Fibroblast of lung (primary cell): ENCODE measurements around the gene RASIP1. TPM values are rescaled to one million over a fixed set of nuclear protein-coding genes. Genes with fewer than 3 reads are reported as not detected.
"Not testable (repeated sequence)": the region's sequence is repeated elsewhere in the genome, so short reads cannot be mapped to it uniquely, and the experiment has no call there.

Source experiments
- DNase-seq, 2 donors: peaks; one replicate each; pipeline versions ENCODE4 v3.0.0 to v3.0.0-alpha.2; 2010; ENCODE audit warnings: low read depth in 2 of 2
- H2AFZ ChIP-seq: 2 replicates; pipeline ENCODE4 v1.5.1; 2012; ENCODE audit warnings: low read length, control low read depth, inconsistent platforms
- H3K27ac ChIP-seq: 2 replicates; pipeline ENCODE4 v1.5.1; 2011; ENCODE audit warnings: low read length, control low read depth; ENCODE audit not compliant: insufficient read depth
- H3K27me3 ChIP-seq: 2 replicates; pipeline ENCODE4 v1.5.1; 2011; ENCODE audit warnings: mild to moderate bottlenecking, low read length; ENCODE audit not compliant: control insufficient read depth, insufficient read depth
- H3K36me3 ChIP-seq: 2 replicates; pipeline ENCODE4 v1.5.1; 2011; ENCODE audit warnings: low read length; ENCODE audit not compliant: control insufficient read depth, insufficient read depth
- H3K4me1 ChIP-seq: 2 replicates; pipeline ENCODE4 v1.5.1; 2011; ENCODE audit warnings: low read length; ENCODE audit not compliant: control insufficient read depth, insufficient read depth; ENCODE audit errors: extremely low read depth
- H3K4me2 ChIP-seq: 2 replicates; pipeline ENCODE4 v1.5.1; 2011; ENCODE audit warnings: low read length, control low read depth; ENCODE audit not compliant: insufficient read depth; ENCODE audit errors: extremely low read depth
- H3K4me3 ChIP-seq, 4 experiments: fragments of 200-600 bp in 1 of 4; sonication (generic) in 1 of 4; replicated peaks in 1 of 4; 2 replicates each; pipeline ENCODE4 v1.5.1; 2011 to 2016; ENCODE audit warnings: low read length in 4 of 4, low read depth in 3 of 4, mild to moderate bottlenecking in 3 of 4, control low read depth in 2 of 4, inconsistent platforms in 1 of 4, mixed read lengths in 1 of 4; ENCODE audit not compliant: insufficient read depth in 1 of 4; ENCODE audit errors: control extremely low read depth in 1 of 4
- H3K79me2 ChIP-seq: 2 replicates; pipeline ENCODE4 v1.5.1; 2012; ENCODE audit warnings: mild to moderate bottlenecking, low read length, inconsistent platforms; ENCODE audit not compliant: control insufficient read depth, insufficient read depth
- H3K9ac ChIP-seq: 2 replicates; pipeline ENCODE4 v1.5.1; 2011; ENCODE audit warnings: mild to moderate bottlenecking, low read length, control low read depth; ENCODE audit not compliant: insufficient read depth
- H3K9me3 ChIP-seq: 2 replicates; pipeline ENCODE4 v1.5.1; 2012; ENCODE audit warnings: low read depth, low read length; ENCODE audit not compliant: control insufficient read depth, insufficient read depth
- H4K20me1 ChIP-seq: 2 replicates; pipeline ENCODE4 v1.5.1; 2011; ENCODE audit warnings: low read length; ENCODE audit not compliant: control insufficient read depth, insufficient read depth; ENCODE audit errors: extremely low read depth
- CTCF ChIP-seq, 2 donors: IDR thresholded peaks in 1 of 2; conservative IDR thresholded peaks in 1 of 2; 1 replicate in 1 of 2; 2 replicates in 1 of 2; pipeline ENCODE4 v1.5.1; 2011 to 2012; ENCODE audit warnings: low read length in 2 of 2, control low read depth in 1 of 2, inconsistent platforms in 1 of 2, low read depth in 1 of 2, mild to moderate bottlenecking in 1 of 2
- EZH2 ChIP-seq: IDR thresholded peaks from 2 replicates; pipeline ENCODE4 v1.5.1; 2012; ENCODE audit warnings: low read length, control low read depth, mild to moderate bottlenecking; ENCODE audit errors: missing control alignments
- polyA minus RNA-seq: library from RNA; depleted of rRNA, polyadenylated mRNA; stranded (reverse); fragments of >200 nt; gene quantifications from 2 replicates; pipeline ENCODE4 v1.2.3, GENCODE V29; 2011; ENCODE audit warnings: low replicate concordance
- polyA plus RNA-seq, 2 donors: library from polyadenylated mRNA; depleted of rRNA in 1 of 2; stranded (reverse) in 1 of 2; unstranded in 1 of 2; fragments of >200 nt; gene quantifications; 2 replicates each; pipeline ENCODE4 v1.2.1, GENCODE V29; 2011 to 2012; ENCODE audit warnings: missing spikeins in 1 of 2
- total RNA-seq: library from RNA; depleted of rRNA; stranded (reverse); fragments of >200 nt; gene quantifications from 2 replicates; pipeline ENCODE4 v1.2.1, GENCODE V29; 2014

Gene RASIP1
- 0.99 and 1.5 TPM in 2 replicates for total RNA-seq
- polyA plus RNA-seq = 1.2 and 1.6 TPM in 2 replicates
- 1.3 and 1.5 TPM in 2 replicates for polyA plus RNA-seq (2012)
- 3.3 and 3.7 TPM in 2 replicates for polyA minus RNA-seq

GRCh38 chr19:48740164-48740972 is at the start of gene RASIP1:
Gene RASIP1 (minus strand): TSS chr19:48740610. CDS start chr19:48740282, 328 bp downstream.
- Histone ChIP-seq H3K9me3 (no peaks in the 10 kb centered on the region), H3K4me1 (no peaks in the 10 kb centered on the region), H3K27me3 (peaks cover 5% of the 10 kb centered on the region), H3K4me3 (no peak within 1 kb of the TSS), H3K27ac (no peak within 1 kb of the TSS), H2AFZ (no peak within 1 kb of the TSS), H3K36me3 (no peaks in the 10 kb centered on the region), H3K4me2 (peak within 1 kb of the TSS; percentile 54), H3K9ac (no peak within 1 kb of the TSS), H4K20me1 (no peaks in the 10 kb centered on the region), H3K79me2 (no peaks in the 10 kb centered on the region)
- TF ChIP-seq EZH2 (no peak), CTCF (conservative IDR thresholded peaks at IDR 0.05 in 1 of 2, IDR thresholded peaks at IDR 0.05 in 1 of 2; ENCODE audit: low read depth in 1 of 2, low read length in 2 of 2) (no peak)
- DNase-seq = no peak

GRCh38 chr19:48787331-48787730 is 46.9 kb upstream of the RASIP1 start:
- not testable (repeated sequence) for DNase-seq, H4K20me1 ChIP-seq, H3K27ac ChIP-seq, H3K9ac ChIP-seq, H3K79me2 ChIP-seq, H3K27me3 ChIP-seq, H3K4me2 ChIP-seq, H2AFZ ChIP-seq, H3K36me3 ChIP-seq, H3K9me3 ChIP-seq, H3K4me1 ChIP-seq, H3K4me3 ChIP-seq

- not testable (repeated sequence) for H3K36me3 ChIP-seq, H3K4me2 ChIP-seq, H3K4me3 ChIP-seq, H3K27ac ChIP-seq, H3K9ac ChIP-seq, H2AFZ ChIP-seq, H4K20me1 ChIP-seq, DNase-seq, H3K9me3 ChIP-seq, H3K27me3 ChIP-seq, H3K4me1 ChIP-seq, H3K79me2 ChIP-seq
Measured at GRCh38 chr19:48786422-48786821, 46.0 kb upstream of the RASIP1 start.

- no peaks in the 10 kb centered on the region for H4K20me1 ChIP-seq
- H3K4me1 ChIP-seq = peaks cover 7% of the 10 kb centered on the region
- H3K9ac ChIP-seq = no peak overlapping the region
- no peak overlapping the region for H3K4me3 ChIP-seq
- no peaks in the 10 kb centered on the region for H3K27me3 ChIP-seq
- no peaks in the 10 kb centered on the region for H3K9me3 ChIP-seq
- no peak overlapping the region for H3K27ac ChIP-seq
- no peaks in the 10 kb centered on the region for H3K79me2 ChIP-seq
- DNase-seq = peak in 1 of 2 donors; percentile 37
- no peak overlapping the region for H2AFZ ChIP-seq
- TF ChIP-seq CTCF (conservative IDR thresholded peaks at IDR 0.05 in 1 of 2, IDR thresholded peaks at IDR 0.05 in 1 of 2; ENCODE audit: low read depth in 1 of 2, low read length in 2 of 2) = peak; percentile 23 to 29
- no peak for TF ChIP-seq EZH2
- no peak overlapping the region for H3K4me2 ChIP-seq
- no peaks in the 10 kb centered on the region for H3K36me3 ChIP-seq
Measured at GRCh38 chr19:48784527-48784926, 44.1 kb upstream of the RASIP1 start.
